NOMO-1 treated with DMSO at 0.1 percent for 48 hours (cell line): ENCODE data around the gene G0S2.

Experiments
- DNase-seq: peaks from one replicate; lab custom pipeline; 2025; ENCODE audit not compliant: unreplicated experiment; lab: John Stamatoyannopoulos, UW

G0S2 gene

DNA sequence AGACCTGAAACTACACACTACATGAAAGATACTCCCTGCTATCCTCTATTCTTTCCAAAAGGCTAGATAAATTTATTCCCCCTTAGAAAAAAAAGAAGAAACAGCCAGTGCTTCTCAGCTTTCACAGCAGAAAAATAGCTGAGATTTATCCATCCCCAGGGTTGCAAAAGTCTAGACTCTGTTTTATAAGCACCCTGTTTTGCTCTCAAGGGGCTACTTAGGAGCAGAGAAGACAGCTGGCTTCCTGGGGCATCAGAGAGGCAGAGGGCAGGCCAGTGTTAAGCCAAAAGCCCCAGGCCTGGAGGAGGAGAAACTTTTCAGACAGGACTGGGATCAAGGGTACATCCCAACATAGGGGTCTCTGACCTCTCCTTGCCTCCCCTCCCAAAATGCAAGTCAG, 26.9 kb upstream of the G0S2 start:
- DNase-seq: no peak

DNA sequence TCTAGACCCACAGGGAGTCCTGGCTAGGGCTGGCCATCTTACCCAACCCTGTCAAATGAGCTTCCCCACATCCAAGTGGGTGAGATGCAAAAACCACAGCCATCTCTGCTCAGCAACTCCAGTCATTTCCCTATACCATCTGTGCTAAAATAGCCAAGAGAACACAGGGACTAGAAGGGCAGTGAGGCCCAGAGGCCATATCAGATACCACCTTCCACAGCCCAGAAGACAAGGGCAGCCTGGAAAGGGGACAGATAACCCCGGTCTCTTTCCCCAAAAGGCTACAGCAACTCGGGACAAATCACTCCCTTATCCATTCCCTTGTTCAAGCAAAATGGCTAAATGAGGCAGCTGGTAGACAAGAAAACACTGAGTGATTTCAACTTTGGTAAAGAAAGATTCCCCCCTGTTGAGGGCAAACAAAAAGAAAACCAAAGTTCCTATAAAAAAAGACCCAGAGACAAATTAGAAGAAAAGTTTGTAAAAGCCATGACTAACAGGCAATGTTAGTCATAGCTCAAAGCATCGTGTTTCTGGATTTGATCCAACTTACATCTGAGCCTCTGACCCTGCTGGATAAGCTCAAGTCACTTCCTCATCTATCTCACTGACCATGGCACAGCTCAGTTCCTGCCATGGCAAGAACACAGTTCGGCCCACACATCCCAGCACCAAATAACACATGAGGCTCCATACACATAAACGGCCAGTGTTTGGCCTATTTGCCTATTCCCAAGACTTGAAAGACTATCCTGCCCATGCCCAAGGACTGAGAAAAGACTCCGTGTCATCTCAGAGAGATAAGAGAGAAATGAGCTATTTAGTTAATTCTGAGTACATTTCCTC, 26.1 kb upstream of the G0S2 start:
- peak; percentile 79 for DNase-seq

DNA sequence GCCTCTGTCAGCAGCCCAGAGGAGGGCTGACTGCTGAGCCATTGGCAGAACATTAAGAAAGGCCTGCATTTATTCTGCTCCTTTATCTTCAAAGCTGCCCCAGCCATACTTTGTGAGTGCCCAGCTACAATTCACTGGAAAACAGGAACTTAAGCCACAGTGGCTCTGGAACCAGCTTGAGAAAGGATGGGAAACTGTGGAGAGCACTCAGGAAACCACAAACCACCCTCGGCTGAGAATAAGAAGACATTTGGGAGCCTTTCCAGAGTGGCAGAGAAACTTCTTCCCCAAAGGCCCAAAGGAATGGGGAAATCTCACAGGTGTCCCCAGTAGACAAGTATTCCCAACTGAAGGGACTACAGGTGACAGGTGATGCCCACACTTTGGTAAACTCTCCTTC, 24.8 kb upstream of the G0S2 start:
- DNase-seq: peak; percentile 25

- DNase-seq: peak; percentile 74
Measured at GRCh38 chr1:209651138-209651587, 24.0 kb upstream of the G0S2 start.

GRCh38 chr1:209652121-209652735, 23.0 kb upstream of the G0S2 start, which contains the start of gene LAMB3:
Gene LAMB3 (minus strand): TSS chr1:209652425. CDS start chr1:209650944, 1,481 bp downstream.
- DNase-seq: no peak

DNA sequence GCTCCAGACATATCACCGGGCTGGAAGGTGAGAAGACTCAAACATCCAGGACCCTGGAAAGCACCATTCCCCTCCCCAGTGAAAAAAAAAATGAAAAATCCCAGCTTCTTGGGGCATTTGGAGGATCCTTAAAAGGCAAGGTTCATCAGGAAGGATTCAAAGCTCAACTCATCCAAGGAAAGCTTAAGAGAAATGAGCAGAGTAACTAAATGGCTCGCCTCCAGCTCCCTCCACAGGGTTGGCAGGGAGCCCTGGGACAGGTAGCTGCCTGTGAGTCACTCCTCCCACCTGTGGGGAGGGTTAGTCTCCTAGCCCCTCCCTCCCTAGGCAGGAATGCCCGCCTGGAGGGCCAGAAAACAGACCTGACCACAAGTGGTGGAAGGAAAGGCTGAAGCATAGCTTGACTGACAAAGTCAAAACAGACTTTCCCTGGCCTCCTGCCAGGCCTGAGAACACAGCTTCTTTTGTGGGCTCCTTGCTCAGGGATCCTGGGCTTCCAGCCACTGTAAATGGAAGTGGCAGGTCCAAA, 22.3 kb upstream of the G0S2 start:
- no peak for DNase-seq

- DNase-seq: no peak
Measured at GRCh38 chr1:209653915-209654351, 21.3 kb upstream of the G0S2 start.

- no peak for DNase-seq
Measured at GRCh38 chr1:209655411-209656231, 19.6 kb upstream of the G0S2 start.

- DNase-seq: peak; percentile 85
Measured at GRCh38 chr1:209657140-209657879, 17.9 kb upstream of the G0S2 start.

GRCh38 chr1:209657918-209658317, 17.3 kb upstream of the G0S2 start:
- DNase-seq: no peak

GRCh38 chr1:209659909-209660308, 15.3 kb upstream of the G0S2 start:
- peak; percentile 79 for DNase-seq

- no peak for DNase-seq
Measured at GRCh38 chr1:209661071-209661470, 14.1 kb upstream of the G0S2 start.

GRCh38 chr1:209662879-209663327, 12.3 kb upstream of the G0S2 start:
- DNase-seq: no peak

DNA sequence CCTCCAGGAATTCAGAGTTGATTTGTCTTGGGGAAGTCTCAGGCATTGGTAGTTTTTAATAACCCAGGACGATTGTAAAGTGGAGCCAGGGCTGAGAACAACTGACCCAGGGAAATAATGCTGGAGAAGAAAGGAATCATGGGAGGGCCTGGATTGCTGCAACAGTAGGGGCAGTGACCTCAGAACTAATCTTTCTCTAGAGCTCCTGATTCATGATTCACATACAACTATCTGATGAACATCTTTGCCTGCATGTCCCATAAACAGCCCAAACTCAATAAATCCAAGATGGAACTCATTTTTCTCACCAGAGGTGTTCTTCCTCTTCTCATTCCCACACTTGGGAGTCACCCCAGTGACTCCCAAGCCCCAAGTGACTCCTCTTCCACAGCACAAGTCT, 8.1 kb upstream of the G0S2 start:
- DNase-seq: no peak

GRCh38 chr1:209667708-209668107, 7.5 kb upstream of the G0S2 start:
- DNase-seq: no peak

DNA sequence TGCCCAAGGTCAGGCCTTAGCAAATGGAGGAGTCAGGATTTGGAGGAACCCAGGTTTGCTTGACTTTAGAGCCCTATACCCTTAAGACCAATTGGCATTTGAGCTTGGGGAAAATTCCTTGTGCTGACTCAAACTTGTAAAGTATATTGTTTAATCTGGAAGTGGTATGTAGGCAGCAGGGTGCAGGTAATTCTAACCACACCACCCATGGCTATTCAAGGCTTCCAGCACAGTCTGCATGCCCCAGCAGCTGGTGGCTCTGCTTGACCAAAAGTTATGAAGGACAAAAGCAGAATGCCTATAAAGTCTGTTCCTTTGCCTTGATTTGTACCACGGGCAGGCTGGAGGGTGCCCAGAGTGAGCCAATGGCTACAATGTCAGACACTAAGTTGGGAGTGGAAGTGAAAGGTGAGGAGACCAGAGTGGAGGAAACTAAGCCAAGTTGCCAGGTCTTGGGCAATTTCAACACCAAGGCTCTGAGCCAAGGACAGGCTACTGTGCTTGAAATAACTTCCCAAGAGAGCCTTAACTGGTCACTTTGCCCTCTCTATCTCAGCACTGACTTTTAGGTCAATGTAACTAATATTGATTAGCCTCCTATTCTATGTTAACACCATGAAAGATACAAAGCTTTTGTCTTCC, 4.7 kb upstream of the G0S2 start:
- DNase-seq: no peak

GRCh38 chr1:209672705-209673630, 2.2 kb upstream of the G0S2 start:
- DNase-seq: peak; percentile 94

DNA sequence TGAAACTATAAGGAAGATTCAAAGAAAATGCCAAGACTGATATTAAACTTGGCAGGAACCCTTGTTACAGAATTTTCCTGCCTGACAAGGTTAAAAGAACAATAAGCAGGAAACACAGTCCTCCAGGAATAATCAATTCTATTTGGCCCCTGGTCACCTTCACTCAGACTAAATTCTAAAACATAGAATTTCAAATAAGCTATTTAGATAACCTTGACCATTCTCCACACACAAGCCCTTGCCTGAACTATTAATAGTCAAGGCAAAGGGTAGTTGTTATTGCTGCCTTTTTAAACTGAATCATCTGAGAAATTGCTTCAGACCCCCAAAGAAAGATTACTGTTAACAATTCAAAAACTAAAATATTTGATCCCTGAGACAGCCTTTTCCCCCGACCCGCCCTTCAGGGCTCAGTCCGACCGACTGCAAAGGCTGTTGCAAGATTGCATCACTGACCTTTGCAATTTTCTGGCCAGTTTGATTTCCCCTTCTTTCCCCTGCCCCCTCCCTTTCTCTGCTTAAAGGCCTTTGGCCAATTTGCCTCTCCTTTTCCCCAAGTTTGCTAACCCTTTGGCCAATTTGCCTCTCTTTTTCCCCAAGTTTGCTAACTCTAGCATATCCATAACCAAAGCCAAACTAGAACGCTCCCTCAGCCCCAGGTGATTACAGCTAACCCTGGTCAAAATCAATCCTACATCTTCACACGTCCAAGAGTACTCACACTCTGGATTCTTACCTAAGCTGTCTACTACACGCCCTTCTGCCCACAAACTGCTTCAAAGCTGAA, 1.4 kb upstream of the G0S2 start:
- DNase-seq: peak; percentile 64
